ENCODE results near the gene SCART1. TPM values are rescaled to one million over a fixed set of nuclear protein-coding genes. Genes with fewer than 3 reads are reported as not detected.
"Not testable (repeated sequence)": the region's sequence is repeated elsewhere in the genome, so short reads cannot be mapped to it uniquely, and the experiment has no call there.

SCART1 gene
- total and polyA plus RNA-seq, 8 donors, result 0.95 to 3.9 (median 2.6) TPM

GRCh38 chr10:133465191-133465949 is 11.6 kb downstream of the SCART1 start:
- WGBS, 2 donors, result 45 to 56% methylated on average over 54 to 55 of the region's 55 CpGs
- no peak overlapping the region for H3K27ac ChIP-seq
- TF ChIP-seq CTCF (IDR thresholded peaks at IDR 0.05), result no peak
- FAIRE-seq (no peak), DNase-seq (peak in 2 of 6 donors; percentile 5 to 43), ATAC-seq (no peak)
- no peak overlapping the region for H3K4me3 ChIP-seq
- no peaks in the 10 kb centered on the region for H3K27me3 ChIP-seq
- no peaks in the 10 kb centered on the region for H3K36me3 ChIP-seq
- H3K4me1 ChIP-seq, result no peaks in the 10 kb centered on the region
- no peaks in the 10 kb centered on the region for H3K9me3 ChIP-seq
- intact Hi-C loops (cut with DNase I), result no loop called here

GRCh38 chr10:133465950-133466474 is 12.3 kb downstream of the SCART1 start:
- Histone ChIP-seq H3K9me3 (no peaks in the 10 kb centered on the region), H3K4me1 (no peaks in the 10 kb centered on the region), H3K4me3 (no peak overlapping the region), H3K27ac (no peak overlapping the region), H3K36me3 (no peaks in the 10 kb centered on the region), H3K27me3 (no peaks in the 10 kb centered on the region)
- no peak for TF ChIP-seq CTCF (IDR thresholded peaks at IDR 0.05)
- intact Hi-C loops (cut with DNase I), result no loop called here
- peak in 2 of 6 donors; percentile 5 to 44 for DNase-seq
- FAIRE-seq, result no peak
- ATAC-seq, result no peak
- 88 to 90% methylated on average over 7 of the region's 7 CpGs for WGBS, 2 donors

- H3K36me3 ChIP-seq, result no peaks in the 10 kb centered on the region
- no peak overlapping the region for H3K4me3 ChIP-seq
- 88 to 93% methylated on average over 7 of the region's 7 CpGs for WGBS, 2 donors
- H3K27ac ChIP-seq, result no peak overlapping the region
- peak in 1 of 6 donors; percentile 43 for DNase-seq
- no peaks in the 10 kb centered on the region for H3K4me1 ChIP-seq
- intact Hi-C loops (cut with DNase I), result no loop called here
- no peak for ATAC-seq
- FAIRE-seq, result no peak
- TF ChIP-seq CTCF (IDR thresholded peaks at IDR 0.05), result no peak
- no peaks in the 10 kb centered on the region for H3K9me3 ChIP-seq
- no peaks in the 10 kb centered on the region for H3K27me3 ChIP-seq
These were observed 13.0 kb downstream of the SCART1 start for GRCh38 chr10:133466683-133467275.

- H3K4me3 ChIP-seq, result no peak overlapping the region
- H3K27me3 ChIP-seq, result no peaks in the 10 kb centered on the region
- WGBS, 2 donors, result 91 to 93% methylated on average over 17 of the region's 17 CpGs
- H3K36me3 ChIP-seq, result no peaks in the 10 kb centered on the region
- no peaks in the 10 kb centered on the region for H3K9me3 ChIP-seq
- no peaks in the 10 kb centered on the region for H3K4me1 ChIP-seq
- no peak for ATAC-seq
- no peak for DNase-seq
- intact Hi-C loops (cut with DNase I), result no loop called here
- TF ChIP-seq CTCF (IDR thresholded peaks at IDR 0.05), result no peak
- FAIRE-seq, result no peak
- no peak overlapping the region for H3K27ac ChIP-seq
These were observed 13.7 kb downstream of the SCART1 start for GRCh38 chr10:133467286-133467911.

GRCh38 chr10:133469205-133469604 is 15.5 kb downstream of the SCART1 start:
- DNase-seq; intact Hi-C loops (cut with DNase I); H3K9me3 ChIP-seq; ATAC-seq; H3K27ac ChIP-seq; H3K4me1 ChIP-seq; H3K27me3 ChIP-seq; FAIRE-seq; H3K4me3 ChIP-seq; H3K36me3 ChIP-seq: not testable (repeated sequence)
- 84 to 88% methylated on average over 3 of the region's 3 CpGs for WGBS, 2 donors

Data from pancreas (tissue), 10 donors.